NCI-H82 treated with DMSO at 0.1 percent for 48 hours (cell line): ENCODE results near the gene GNAO1.

Source experiments
- DNase-seq: peaks from one replicate; lab custom pipeline; 2025; ENCODE audit not compliant: unreplicated experiment; lab: John Stamatoyannopoulos, UW

Gene GNAO1

GRCh38 chr16:56329887-56330286 lies 138.6 kb downstream of the GNAO1 start:
- DNase-seq = no peak

- no peak for DNase-seq
These were observed 139.2 kb downstream of the GNAO1 start for GRCh38 chr16:56330476-56330875.

- no peak for DNase-seq
These were observed 140.1 kb downstream of the GNAO1 start for GRCh38 chr16:56331399-56331798.

- DNase-seq = no peak
These were observed 140.6 kb downstream of the GNAO1 start for GRCh38 chr16:56331915-56332314.

- no peak for DNase-seq
These were observed 141.3 kb downstream of the GNAO1 start for GRCh38 chr16:56332464-56333079.

- DNase-seq = no peak
These were observed 143.5 kb downstream of the GNAO1 start for GRCh38 chr16:56334761-56335160.

GRCh38 chr16:56336071-56336688 lies 144.9 kb downstream of the GNAO1 start:
- no peak for DNase-seq

GRCh38 chr16:56336711-56337110 lies 145.4 kb downstream of the GNAO1 start:
- no peak for DNase-seq

- no peak for DNase-seq
These were observed 146.0 kb downstream of the GNAO1 start for GRCh38 chr16:56337131-56337857.

- no peak for DNase-seq
These were observed 146.6 kb downstream of the GNAO1 start for GRCh38 chr16:56337858-56338325.

GRCh38 chr16:56338566-56339318 lies 147.5 kb downstream of the GNAO1 start:
- DNase-seq = no peak

- no peak for DNase-seq
These were observed 148.3 kb downstream of the GNAO1 start for GRCh38 chr16:56339431-56340195.

GRCh38 chr16:56340416-56340815 lies 149.1 kb downstream of the GNAO1 start:
- no peak for DNase-seq

GRCh38 chr16:56340864-56341365 lies 149.6 kb downstream of the GNAO1 start:
- no peak for DNase-seq

GRCh38 chr16:56341656-56342399 lies 150.5 kb downstream of the GNAO1 start:
- DNase-seq = no peak

- no peak for DNase-seq
These were observed 152.6 kb downstream of the GNAO1 start for GRCh38 chr16:56343661-56344517.

- DNase-seq = no peak
These were observed 153.5 kb downstream of the GNAO1 start for GRCh38 chr16:56344518-56345405.
